ENCODE data around the gene KCNMA1.

DNA sequence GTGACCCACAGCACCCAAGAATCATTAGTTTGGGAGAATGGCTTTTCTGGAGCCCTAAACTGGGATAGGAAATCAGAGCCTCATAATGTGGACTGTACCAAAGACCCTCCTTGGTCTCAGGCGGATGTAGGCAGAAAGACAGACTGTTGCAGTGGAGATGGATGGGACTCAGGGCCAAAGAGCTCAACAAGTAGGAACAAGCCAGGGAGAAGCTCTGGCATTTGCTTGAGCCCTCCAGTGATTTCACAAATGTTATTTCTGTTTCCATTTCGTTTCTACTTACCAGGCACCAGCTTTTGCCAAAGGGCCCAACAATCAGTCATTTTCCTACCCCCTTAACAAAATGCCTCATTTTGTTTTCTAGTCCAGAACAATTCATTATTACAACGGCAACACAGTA is 762.7 kb downstream of the KCNMA1 start:
- TF ChIP-seq GATA2 (IDR thresholded peaks at IDR 0.05; ENCODE audit: low read depth, low read length) (no peak), GATA3 (IDR thresholded peaks at IDR 0.05; ENCODE audit: low read depth, low read length) (no peak)

Data from SH-SY5Y (cell line).